ENCODE measurements around the gene RBM47. TPM values are rescaled to one million over a fixed set of nuclear protein-coding genes. Genes with fewer than 3 reads are reported as not detected.

Gene RBM47
- total RNA-seq, 1 experiment from 2014 or later = 70.3 TPM

GRCh38 chr4:40548256-40548655 lies 81.4 kb downstream of the RBM47 start:
- Histone ChIP-seq H2AFZ (ENCODE audit: low read length) (no peak overlapping the region), H3K23me2 (ENCODE audit: insufficient read length, low read depth, low read length, poor library complexity, severe bottlenecking) (no peaks in the 10 kb centered on the region), H4K5ac (ENCODE audit: insufficient read length, low read depth, low read length) (no peak overlapping the region), H3K4ac (ENCODE audit: low read depth, low read length) (no peak overlapping the region), H2BK15ac (ENCODE audit: low read depth, low read length) (no peak overlapping the region), H3K4me2 (ENCODE audit: insufficient read depth, insufficient read length, low read length) (no peak overlapping the region), H2BK12ac (ENCODE audit: insufficient read length, low read depth, low read length) (no peak overlapping the region), H3K9me3 (ENCODE audit: control insufficient read depth, low read depth, low read length) (no peaks in the 10 kb centered on the region), H2AK5ac (ENCODE audit: insufficient read length, low read length) (no peak overlapping the region), H4K91ac (ENCODE audit: insufficient read length, low read depth, low read length) (no peak overlapping the region), H2BK5ac (ENCODE audit: insufficient read length, low read length) (no peak overlapping the region), H3K18ac (ENCODE audit: insufficient read length, low read depth, low read length) (no peak overlapping the region), H4K20me1 (ENCODE audit: control insufficient read depth, insufficient read depth, insufficient read length) (peaks cover 2% of the 10 kb centered on the region), H3K4me1 (ENCODE audit: insufficient read depth, low read length) (peaks cover 3% of the 10 kb centered on the region; the same call in 1 of the 2 replicates), H4K8ac (replicated peaks; ENCODE audit: insufficient read length, low read depth, low read length) (no peak overlapping the region), H3K23ac (ENCODE audit: insufficient read length, low read depth, low read length) (no peak overlapping the region), H2BK120ac (ENCODE audit: low read depth, low read length, poor library complexity, severe bottlenecking) (no peak overlapping the region), H3K79me1 (ENCODE audit: insufficient read depth, low read depth, low read length, poor library complexity, severe bottlenecking) (peaks cover 6% of the 10 kb centered on the region), H3K27me3 (ENCODE audit: insufficient read depth, low read length) (no peaks in the 10 kb centered on the region), H3T11ph (ENCODE audit: low read length) (no peak overlapping the region), H3K79me2 (ENCODE audit: insufficient read depth, low read length) (peaks cover 16% of the 10 kb centered on the region; the same call in 1 of the 2 replicates), H2BK20ac (ENCODE audit: low read depth, low read length, poor library complexity, severe bottlenecking) (no peak overlapping the region), H3K9ac (ENCODE audit: extremely low read depth, insufficient read length, low read length) (no peak overlapping the region), H3K27ac (ENCODE audit: insufficient read length, low read depth, low read length) (no peak overlapping the region), H3K56ac (ENCODE audit: insufficient read length, low read depth, low read length) (no peak overlapping the region), H3K14ac (ENCODE audit: insufficient read depth, low read length) (no peak overlapping the region)
- H3K4me3 Mint-ChIP-seq = no peak overlapping the region
- H3K36me3 Mint-ChIP-seq (ENCODE audit: insufficient read depth in 1 of 3, low read depth in 3 of 3) = peaks cover 11 to 34% (median 17%) of the 10 kb centered on the region in 3 experiments; a peak in 5 of 7 replicates
- no peak for DNase-seq
- no peak for TF ChIP-seq CTCF (conservative IDR thresholded peaks at IDR 0.05)
- H3K4me1 Mint-ChIP-seq = peaks cover 21 to 24% of the 10 kb centered on the region in 2 experiments
- no CpG with 5 or more reads among the region's 11 CpGs for WGBS (ENCODE audit: extremely low coverage, insufficient read length, low lambda C conversion rate)
- no peaks in the 10 kb centered on the region for H3K27me3 Mint-ChIP-seq (ENCODE audit: low read depth)
- peak overlapping the region in 2 of 3 experiments; percentile 10 to 74; a peak in 6 of 7 replicates for H3K27ac Mint-ChIP-seq
- H3K9me3 Mint-ChIP-seq = no peaks in the 10 kb centered on the region

Measured in H9 (cell line).